K562 (cell line): ENCODE results near the gene IRAK3. TPM values are rescaled to one million over a fixed set of nuclear protein-coding genes. Genes with fewer than 3 reads are reported as not detected.
A peak's percentile ranks its signal among the peaks of the same experiment; 100 is the strongest.

ENCODE experiments used
- ATAC-seq: fragments of 200-7000 bp; cut with Tn5 transposase; 3 replicates; pipeline ENCODE4 v1.9.1; 2020; ENCODE audit warnings: moderate library complexity
- BruUV-seq: library from RNA; stranded (reverse); fragments of 400-500 nt; replicated peaks from 2 replicates; lab custom pipeline; 2021; lab: Mats Ljungman, UMichigan
- CTCF ChIA-PET: fragments of 300-600 bp; formaldehyde crosslinking; extraction: SDS; loops from one replicate; lab custom pipeline; 2021; ENCODE audit warnings: low intra/inter-chr PET ratio; lab: Yijun Ruan, JAX
- POLR2A ChIA-PET: fragments of 300-600, 350-650 bp; sonication (Branson Sonifier 250); formaldehyde crosslinking; extraction: SDS; loops from one replicate; lab custom pipeline; 2021; ENCODE audit warnings: antibody characterized with exemption, inconsistent platforms; lab: Yijun Ruan, JAX
- DNase-seq, 4 experiments: peaks; one replicate each; pipeline versions ENCODE4 v3.0.0 to v3.0.0-alpha.2; 2011 to 2018; ENCODE audit warnings: low spot score in 3 of 4, mixed read lengths in 3 of 4; ENCODE audit errors: extremely low read depth in 1 of 4
- FAIRE-seq: peaks from 2 replicates; lab custom pipeline; 2011; peaks lifted over from hg19 to GRCh38; lab: Jason Lieb, UNC
- H2AFZ ChIP-seq: 2 replicates; pipeline ENCODE4 v1.6.0; 2011; ENCODE audit warnings: low read depth, low read length, control low read depth, inconsistent platforms
- H3K27ac ChIP-seq: fragments of 200-600 bp; 3 replicates; pipeline ENCODE4 v1.8.0; 2011; ENCODE audit warnings: low read depth, mild to moderate bottlenecking, control low read depth, inconsistent platforms, low read length, moderate library complexity, mixed read lengths; ENCODE audit errors: extremely low read depth
- H3K27me3 ChIP-seq, 2 experiments: fragments of 300-600 bp in 1 of 2; 2 replicates in 1 of 2; 3 replicates in 1 of 2; pipeline versions ENCODE4 v1.6.0 to v1.8.0; 2011; ENCODE audit warnings: inconsistent platforms in 2 of 2, low read length in 2 of 2, mild to moderate bottlenecking in 1 of 2, mixed read lengths in 1 of 2, moderate library complexity in 1 of 2; ENCODE audit not compliant: control insufficient read depth in 2 of 2, insufficient read depth in 2 of 2
- H3K36me3 ChIP-seq: fragments of 300-600 bp; 3 replicates; pipeline ENCODE4 v1.8.0; 2011; ENCODE audit warnings: mild to moderate bottlenecking, low read length, inconsistent platforms; ENCODE audit not compliant: control insufficient read depth, insufficient read depth
- H3K4me1 ChIP-seq, 2 experiments: fragments of 200-600 bp in 1 of 2; replicated peaks in 1 of 2; 2 replicates in 1 of 2; 3 replicates in 1 of 2; pipeline versions ENCODE4 v1.5.1 to v1.8.0; 2011; ENCODE audit warnings: inconsistent platforms in 2 of 2, low read length in 2 of 2, mild to moderate bottlenecking in 1 of 2, mixed read lengths in 1 of 2, moderate library complexity in 1 of 2; ENCODE audit not compliant: control insufficient read depth in 2 of 2, insufficient read depth in 2 of 2
- H3K4me2 ChIP-seq: 2 replicates; pipeline ENCODE4 v1.6.1; 2011; ENCODE audit warnings: low read length, control low read depth, inconsistent platforms, mixed read lengths; ENCODE audit not compliant: insufficient read depth
- H3K4me3 ChIP-seq: fragments of 200-600 bp; sonication (generic), shearing (Covaris generic); 2 replicates; pipeline ENCODE4 v1.5.1; 2016; ENCODE audit warnings: control low read depth, inconsistent platforms
- H3K79me2 ChIP-seq: fragments of 200-600 bp; 3 replicates; pipeline ENCODE4 v1.8.0; 2011; ENCODE audit warnings: low read length, inconsistent platforms; ENCODE audit not compliant: control insufficient read depth, insufficient read depth
- H3K9ac ChIP-seq, 2 experiments: 2 replicates each; pipeline versions ENCODE4 v1.6.0 to v1.6.1; 2011; ENCODE audit warnings: low read depth in 2 of 2, low read length in 2 of 2, control low read depth in 1 of 2, inconsistent platforms in 1 of 2, mild to moderate bottlenecking in 1 of 2, mixed read lengths in 1 of 2; ENCODE audit not compliant: insufficient read depth in 1 of 2
- H3K9me1 ChIP-seq: one replicate; pipeline ENCODE4 v1.6.0; 2011; ENCODE audit warnings: inconsistent platforms, mild to moderate bottlenecking, low read length, moderate library complexity; ENCODE audit not compliant: control insufficient read depth, insufficient read depth
- H3K9me3 ChIP-seq: replicated peaks from 2 replicates; pipeline ENCODE4 v1.5.1; 2011; ENCODE audit warnings: low read depth, low read length, inconsistent platforms; ENCODE audit not compliant: control insufficient read depth, insufficient read depth
- H4K20me1 ChIP-seq: replicated peaks from 2 replicates; pipeline ENCODE4 v1.6.1; 2011; ENCODE audit warnings: low read length, inconsistent platforms, mixed read lengths; ENCODE audit not compliant: control insufficient read depth, insufficient read depth
- ATF6 ChIP-seq: sonication (generic); formaldehyde crosslinking; IDR thresholded peaks from 2 replicates; pipeline ENCODE4 v1.4.0; 2020; ENCODE audit warnings: mild to moderate bottlenecking, missing genetic modification reagents
- CGGBP1 ChIP-seq: fragments of 250-450 bp; sonication (Bioruptor Pico); IDR thresholded peaks from 2 replicates; pipeline ENCODE4 v1.9.0; 2021; ENCODE audit warnings: mild to moderate bottlenecking
- ELK3 ChIP-seq: fragments of 450-650 bp; formaldehyde crosslinking; IDR thresholded peaks from 2 replicates; pipeline ENCODE4 v1.4.0; 2020; ENCODE audit warnings: mild to moderate bottlenecking
- ETS2 ChIP-seq: IDR thresholded peaks from 2 replicates; pipeline ENCODE4 v1.6.1; 2016; ENCODE audit warnings: borderline replicate concordance, missing genetic modification characterization, mild to moderate bottlenecking, moderate library complexity, missing compliant biosample characterization; ENCODE audit not compliant: poor library complexity, severe bottlenecking
- MAFF ChIP-seq: IDR thresholded peaks from 2 replicates; pipeline ENCODE4 v1.6.1; 2012; ENCODE audit warnings: low read length, improper control_type of control experiment
- MAFG ChIP-seq: fragments of 450-650 bp; conservative IDR thresholded peaks from 2 replicates; pipeline ENCODE4 v1.6.1; 2016; ENCODE audit warnings: missing genetic modification characterization, missing compliant biosample characterization
- NFE2L1 ChIP-seq: fragments of 450-650 bp; IDR thresholded peaks from 2 replicates; pipeline ENCODE4 v1.6.1; 2016; ENCODE audit warnings: missing genetic modification characterization, low read depth, mild to moderate bottlenecking, missing compliant biosample characterization, moderate library complexity, borderline replicate concordance
- ZFP91 ChIP-seq: sonication (generic); formaldehyde crosslinking; IDR thresholded peaks from 2 replicates; pipeline ENCODE4 v1.8.0; 2022; ENCODE audit warnings: mild to moderate bottlenecking, missing genetic modification reagents
- ZNF165 ChIP-seq: fragments of 250-450 bp; sonication (Bioruptor Pico); IDR thresholded peaks from 2 replicates; pipeline ENCODE4 v1.4.0; 2020; ENCODE audit warnings: borderline replicate concordance
- ZNF263 ChIP-seq: sonication (generic); formaldehyde crosslinking; IDR thresholded peaks from 2 replicates; pipeline ENCODE4 v1.8.0; 2022; ENCODE audit warnings: mild to moderate bottlenecking, missing genetic modification reagents, borderline replicate concordance
- WGBS: fragments of 100-300 bp; shearing (Covaris generic); methylation state at CpG from one replicate; pipeline ENCODE4 v1.1.6; 2016; ENCODE audit warnings: low coverage, mixed read lengths; ENCODE audit not compliant: insufficient coverage; ENCODE audit errors: missing lambda C conversion rate; 5-methylcytosine and 5-hydroxymethylcytosine counted together
- in situ Hi-C: fragments of 300-500 bp; cut with MboI; formaldehyde crosslinking; loops from 4 replicates; pipeline ENCODE4 v1.15.0; 2018; ENCODE audit warnings: inconsistent platforms, mixed read lengths
- intact Hi-C: fragments of 100-400 bp; cut with micrococcal nuclease; formaldehyde crosslinking; loops from 2 replicates; pipeline ENCODE4 v1.14.2; 2022
- polyA plus RNA-seq, 8 experiments: library from polyadenylated mRNA; depleted of rRNA in 4 of 8; stranded (reverse) in 5 of 8; unstranded in 3 of 8; fragments of >200 nt; fragmentation: Nextera tagmentation in 2 of 8; fragmentation: Illumina TruSeq in 1 of 8; extraction: Ambion mirVana in 2 of 8; extraction: Trizol in 1 of 8; gene quantifications; 2 replicates each; pipeline versions ENCODE4 v1.2.1 to v1.2.3, GENCODE V29; 2011 to 2014; ENCODE audit warnings: inconsistent platforms in 1 of 8, missing spikeins in 1 of 8
- total RNA-seq, 7 experiments: library from RNA; depleted of rRNA in 6 of 7; stranded (reverse); fragments of >200 nt in 6 of 7; fragmentation: Illumina TruSeq in 2 of 7; extraction: Trizol in 2 of 7; gene quantifications; 2 replicates each; pipeline versions ENCODE4 v1.2.1 to v1.2.3, GENCODE V29; 2011 to 2021; ENCODE audit warnings: low replicate concordance in 1 of 7

IRAK3 gene
- total and polyA plus RNA-seq, 9 of the 15 experiments (the other 6 are each of a cell fraction or from before 2014, with no cell fraction given): 0.06 to 0.09 (median 0.07) TPM; not detected in 6

- Histone ChIP-seq H3K9me1 (no peaks in the 10 kb centered on the region), H2AFZ (no peak overlapping the region), H3K4me3 (no peak overlapping the region), H3K27me3 (peaks cover 0 to 2% of the 10 kb centered on the region in 2 experiments; a peak in 1 of 5 replicates), H4K20me1 (no peaks in the 10 kb centered on the region), H3K79me2 (no peaks in the 10 kb centered on the region), H3K4me2 (no peak overlapping the region), H3K27ac (no peak overlapping the region), H3K36me3 (no peaks in the 10 kb centered on the region), H3K4me1 (no peaks in the 10 kb centered on the region; a peak in 1 of 5 replicates), H3K9ac (no peak overlapping the region), H3K9me3 (no peaks in the 10 kb centered on the region)
- ATAC-seq (no peak), FAIRE-seq (no peak), DNase-seq (no peak)
- in situ Hi-C loops (no loop called here), intact Hi-C loops (no loop called here)
- BruUV-seq: no TSS peak
- 6% methylated on average over 1 of the region's 1 CpG for WGBS
- ChIA-PET POLR2A (no interaction called here), CTCF (no interaction called here)
- TF ChIP-seq ETS2 (tag) (no peak), CGGBP1 (no peak)
Measured at GRCh38 chr12:66206141-66206540, 17.1 kb downstream of the IRAK3 start.

GRCh38 chr12:66210840-66211239, 21.8 kb downstream of the IRAK3 start:
- peak overlapping the region; percentile 18; the same call in 1 of the 2 replicates for H2AFZ ChIP-seq
- DNase-seq (no peak), FAIRE-seq (no peak), ATAC-seq (no peak)
- CTCF ChIA-PET: no interaction called here
- no peaks in the 10 kb centered on the region for H3K36me3 ChIP-seq
- H3K79me2 ChIP-seq: no peaks in the 10 kb centered on the region
- intact Hi-C loops (no loop called here), in situ Hi-C loops (no loop called here)
- no TSS peak for BruUV-seq
- H4K20me1 ChIP-seq: no peaks in the 10 kb centered on the region
- no peaks in the 10 kb centered on the region for H3K9me3 ChIP-seq
- no peak overlapping the region for H3K9ac ChIP-seq
- H3K27ac ChIP-seq: peak overlapping the region; percentile 39; the same call in 1 of the 3 replicates
- H3K9me1 ChIP-seq: no peaks in the 10 kb centered on the region
- H3K4me3 ChIP-seq: no peak overlapping the region
- POLR2A ChIA-PET: no interaction called here
- H3K4me2 ChIP-seq: no peak overlapping the region
- H3K4me1 ChIP-seq: no peaks in the 10 kb centered on the region; a peak in 1 of 5 replicates
- peaks cover 0 to 2% of the 10 kb centered on the region in 2 experiments; a peak in 1 of 5 replicates for H3K27me3 ChIP-seq
- TF ChIP-seq ZFP91 (CRISPR knock-in tag) (no peak), MAFG (tag) (peak; percentile 96), ZNF165 (CRISPR knock-in tag) (no peak), ZNF263 (CRISPR knock-in tag) (no peak), MAFF (peak; percentile 84), NFE2L1 (peak; percentile 81), ATF6 (CRISPR knock-in tag) (no peak), ELK3 (CRISPR knock-in tag) (no peak)
